ENCODE results near the gene ADAM22. TPM values are rescaled to one million over a fixed set of nuclear protein-coding genes. Genes with fewer than 3 reads are reported as not detected.
"Not testable (repeated sequence)": the region's sequence is repeated elsewhere in the genome, so short reads cannot be mapped to it uniquely, and the experiment has no call there.

ADAM22 gene
- polyA plus RNA-seq, 1 of the 3 experiments (the other 2 are of a cell fraction) = 3.0 TPM

- TF ChIP-seq USF1 (IDR thresholded peaks at IDR 0.05; ENCODE audit: borderline replicate concordance, low read depth) (no peak), MXI1 (IDR thresholded peaks at IDR 0.05; ENCODE audit: low read depth, low read length) (no peak), ELF1 (IDR thresholded peaks at IDR 0.05) (no peak), CTCF (IDR thresholded peaks at IDR 0.05) (no peak; the same call in 1 of the 2 replicates), POLR2AphosphoS5 (IDR thresholded peaks at IDR 0.05; ENCODE audit: low read depth, low read length) (no peak), TEAD4 (IDR thresholded peaks at IDR 0.05; ENCODE audit: borderline replicate concordance, insufficient read depth) (no peak), FOSL2 (IDR thresholded peaks at IDR 0.05; ENCODE audit: borderline replicate concordance, low read depth) (no peak), NFIC (IDR thresholded peaks at IDR 0.05; ENCODE audit: borderline replicate concordance) (no peak)
Measured at GRCh38 chr7:87920578-87920977, 13.5 kb upstream of the ADAM22 start (continued).

- CTCF ChIA-PET; H3K4me3 ChIP-seq (ENCODE audit: low read depth in 2 of 2, low read length in 1 of 2); H3K9me3 ChIP-seq; H3K79me2 ChIP-seq (ENCODE audit: insufficient read depth); H3K9me2 ChIP-seq; H3K9ac ChIP-seq; H3F3A ChIP-seq (replicated peaks; ENCODE audit: insufficient read depth); H3K27ac ChIP-seq (ENCODE audit: low read depth in 2 of 2, low read length in 1 of 2); H3K36me3 ChIP-seq (replicated peaks in 1 of 2; ENCODE audit: control insufficient read depth in 1 of 2, insufficient read depth in 2 of 2, low read length in 1 of 2); POLR2A ChIA-PET; H2AFZ ChIP-seq (ENCODE audit: low read depth); H3K4me1 ChIP-seq (ENCODE audit: control insufficient read depth in 1 of 2, insufficient read depth in 2 of 2, low read depth in 1 of 2, low read length in 1 of 2); H3K4me2 ChIP-seq; DNase-seq; H4K20me1 ChIP-seq (ENCODE audit: insufficient read depth); H3K27me3 ChIP-seq (ENCODE audit: insufficient read depth): not testable (repeated sequence)
- WGBS (ENCODE audit: low lambda C conversion rate) = 89% methylated on average over 8 of the region's 8 CpGs
Measured at GRCh38 chr7:87922759-87923395, 11.2 kb upstream of the ADAM22 start.

- CTCF ChIA-PET = interaction anchor here (0.8 to 2.3 kb wide), 2 partner anchors 16 to 40 kb away, joined by 3 to 8 read pairs; no protein-coding TSS in a partner anchor
- TF ChIP-seq RXRA (IDR thresholded peaks at IDR 0.05; ENCODE audit: borderline replicate concordance, low read depth) (no peak), GABPA (IDR thresholded peaks at IDR 0.05; ENCODE audit: low read depth) (no peak), MEF2A (IDR thresholded peaks at IDR 0.05; ENCODE audit: borderline replicate concordance, low read depth) (no peak), MXI1 (IDR thresholded peaks at IDR 0.05; ENCODE audit: low read depth, low read length) (no peak), USF1 (IDR thresholded peaks at IDR 0.05; ENCODE audit: borderline replicate concordance, low read depth) (no peak), EP300 (IDR thresholded peaks at IDR 0.05; ENCODE audit: borderline replicate concordance in 1 of 2, low read depth in 1 of 2, low read length in 1 of 2) (no peak), USF2 (IDR thresholded peaks at IDR 0.05; ENCODE audit: borderline replicate concordance, low read depth, low read length) (no peak), CTCF (IDR thresholded peaks at IDR 0.05) (no peak)
Measured at GRCh38 chr7:87926581-87927461, 7.2 kb upstream of the ADAM22 start.

More at GRCh38 chr7:87926581-87927461, 7.2 kb upstream of the ADAM22 start:
- H4K20me1 ChIP-seq (ENCODE audit: insufficient read depth) = no peaks in the 10 kb centered on the region
- no peak overlapping the region for H2AFZ ChIP-seq (ENCODE audit: low read depth)
- H3K79me2 ChIP-seq (ENCODE audit: insufficient read depth) = no peaks in the 10 kb centered on the region
- no peak for DNase-seq
- no peak overlapping the region for H3K27ac ChIP-seq (ENCODE audit: low read depth in 2 of 2, low read length in 1 of 2)
- POLR2A ChIA-PET = interaction anchor here (0.5 kb wide), 1 partner anchor 130 kb away, joined by 3 read pairs; no protein-coding TSS in a partner anchor
- no peaks in the 10 kb centered on the region for H3K9me3 ChIP-seq
- H3K4me1 ChIP-seq (ENCODE audit: control insufficient read depth in 1 of 2, insufficient read depth in 2 of 2, low read depth in 1 of 2, low read length in 1 of 2) = peaks cover 0 to 8% of the 10 kb centered on the region in 2 experiments; a peak in 1 of 4 replicates
- no peak overlapping the region for H3K4me2 ChIP-seq
- no peak overlapping the region for H3K4me3 ChIP-seq (ENCODE audit: low read depth in 2 of 2, low read length in 1 of 2)
- no peaks in the 10 kb centered on the region for H3K9me2 ChIP-seq
- WGBS (ENCODE audit: low lambda C conversion rate) = 58% methylated on average over 6 of the region's 6 CpGs
- H3F3A ChIP-seq (replicated peaks; ENCODE audit: insufficient read depth) = no peaks in the 10 kb centered on the region
- no peak overlapping the region for H3K9ac ChIP-seq
- H3K36me3 ChIP-seq (replicated peaks in 1 of 2; ENCODE audit: control insufficient read depth in 1 of 2, insufficient read depth in 2 of 2, low read length in 1 of 2) = no peaks in the 10 kb centered on the region
- no peaks in the 10 kb centered on the region for H3K27me3 ChIP-seq (ENCODE audit: insufficient read depth)

All from SK-N-SH (cell line).